Measurements from ENCODE around the gene TOGARAM1. TPM values are rescaled to one million over a fixed set of nuclear protein-coding genes. Genes with fewer than 3 reads are reported as not detected.

The TOGARAM1 gene
- total and polyA plus RNA-seq, 2 donors (not counting 3 experiments of a cell fraction or from before 2014, with no cell fraction given) = 4.2 to 13.8 TPM

DNA sequence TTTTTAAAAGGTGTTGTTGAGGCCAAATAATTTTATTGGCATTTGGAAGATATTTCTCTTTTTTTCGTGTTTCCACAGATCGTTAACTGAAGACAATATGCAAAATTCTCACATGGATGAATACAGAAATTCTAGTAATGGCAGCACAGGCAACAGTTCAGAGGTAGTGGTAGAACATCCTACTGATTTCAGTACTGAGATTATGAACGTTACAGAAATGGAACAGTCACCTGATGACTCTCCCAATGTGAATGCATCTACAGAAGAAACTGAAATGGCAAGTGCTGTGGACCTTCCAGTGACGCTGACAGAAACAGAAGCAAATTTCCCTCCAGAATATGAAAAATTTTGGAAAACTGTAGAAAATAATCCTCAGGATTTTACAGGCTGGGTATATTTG lies 133.2 kb downstream of the TOGARAM1 start:
- no peaks in the 10 kb centered on the region for H3K9me3 ChIP-seq (replicated peaks; ENCODE audit: control insufficient read depth, insufficient read depth, low read length)
- ChIA-PET CTCF (interaction anchor here (1.1 kb wide), 1 partner anchor 13 kb away, joined by 3 read pairs; no protein-coding TSS in a partner anchor), POLR2A (no interaction called here)
- H3K36me3 ChIP-seq (ENCODE audit: control insufficient read depth in 2 of 2, extremely low read depth in 1 of 2, insufficient read depth in 2 of 2, low read length in 2 of 2) = peaks cover 4 to 10% of the 10 kb centered on the region in 2 experiments
- no peak for FAIRE-seq
- H3K4me2 ChIP-seq (ENCODE audit: insufficient read depth, low read length) = no peak overlapping the region
- no peak overlapping the region for H3K27ac ChIP-seq (ENCODE audit: insufficient read depth, low read depth, low read length)
- no peak for DNase-seq (ENCODE audit: low read depth, low spot score)
- intact Hi-C loops (cut with micrococcal nuclease) = no loop called here
- TF ChIP-seq POLR2AphosphoS5 (IDR thresholded peaks at IDR 0.05; ENCODE audit: insufficient read depth, low read depth, low read length) = no peak
- TF ChIP-seq, protein P1, sequence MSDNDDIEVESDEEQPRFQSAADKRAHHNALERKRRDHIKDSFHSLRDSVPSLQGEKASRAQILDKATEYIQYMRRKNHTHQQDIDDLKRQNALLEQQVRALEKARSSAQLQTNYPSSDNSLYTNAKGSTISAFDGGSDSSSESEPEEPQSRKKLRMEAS (IDR thresholded peaks at IDR 0.05; ENCODE audit: insufficient read depth, insufficient read length) = no peak
- no peak for TF ChIP-seq FOS (IDR thresholded peaks at IDR 0.05; ENCODE audit: borderline replicate concordance, insufficient read depth, low read length)
- TF ChIP-seq MYC (IDR thresholded peaks at IDR 0.05; ENCODE audit: low read depth, low read length) = no peak
- no peak for TF ChIP-seq EZH2 (IDR thresholded peaks at IDR 0.05; ENCODE audit: borderline replicate concordance, low read depth, low read length, severe bottlenecking)
- TF ChIP-seq POLR2A (IDR thresholded peaks at IDR 0.05; ENCODE audit: low read depth, low read length) = no peak
- no peak for TF ChIP-seq JUN (IDR thresholded peaks at IDR 0.05; ENCODE audit: borderline replicate concordance, insufficient read depth, insufficient read length, low read depth)
- TF ChIP-seq, protein P2, sequence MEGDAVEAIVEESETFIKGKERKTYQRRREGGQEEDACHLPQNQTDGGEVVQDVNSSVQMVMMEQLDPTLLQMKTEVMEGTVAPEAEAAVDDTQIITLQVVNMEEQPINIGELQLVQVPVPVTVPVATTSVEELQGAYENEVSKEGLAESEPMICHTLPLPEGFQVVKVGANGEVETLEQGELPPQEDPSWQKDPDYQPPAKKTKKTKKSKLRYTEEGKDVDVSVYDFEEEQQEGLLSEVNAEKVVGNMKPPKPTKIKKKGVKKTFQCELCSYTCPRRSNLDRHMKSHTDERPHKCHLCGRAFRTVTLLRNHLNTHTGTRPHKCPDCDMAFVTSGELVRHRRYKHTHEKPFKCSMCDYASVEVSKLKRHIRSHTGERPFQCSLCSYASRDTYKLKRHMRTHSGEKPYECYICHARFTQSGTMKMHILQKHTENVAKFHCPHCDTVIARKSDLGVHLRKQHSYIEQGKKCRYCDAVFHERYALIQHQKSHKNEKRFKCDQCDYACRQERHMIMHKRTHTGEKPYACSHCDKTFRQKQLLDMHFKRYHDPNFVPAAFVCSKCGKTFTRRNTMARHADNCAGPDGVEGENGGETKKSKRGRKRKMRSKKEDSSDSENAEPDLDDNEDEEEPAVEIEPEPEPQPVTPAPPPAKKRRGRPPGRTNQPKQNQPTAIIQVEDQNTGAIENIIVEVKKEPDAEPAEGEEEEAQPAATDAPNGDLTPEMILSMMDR (IDR thresholded peaks at IDR 0.05; ENCODE audit: extremely low read depth in 1 of 2, insufficient read depth in 1 of 2, low read depth in 1 of 2, low read length in 2 of 2) = no peak
- TF ChIP-seq GATA2 (IDR thresholded peaks at IDR 0.05; ENCODE audit: insufficient read depth, insufficient read length, low read depth, low read length) = no peak
- no peaks in the 10 kb centered on the region for H4K20me1 ChIP-seq (replicated peaks; ENCODE audit: control insufficient read depth, extremely low read depth, insufficient read depth, low read length)
- no peaks in the 10 kb centered on the region for H3K9me1 ChIP-seq (replicated peaks; ENCODE audit: control insufficient read depth, extremely low read depth, insufficient read depth, low read length)
- no peak overlapping the region for H2AFZ ChIP-seq (ENCODE audit: low read depth, low read length)
- H3K27me3 ChIP-seq (ENCODE audit: control insufficient read depth in 2 of 2, insufficient read depth in 2 of 2, low read length in 2 of 2) = no peaks in the 10 kb centered on the region
- H3K9ac ChIP-seq (replicated peaks; ENCODE audit: extremely low read depth, insufficient read depth, low read length) = no peak overlapping the region
- dilution Hi-C loops (cut with MboI; ENCODE audit: extremely low pct_ligation_motif_present, low sequenced_read_pairs) = no loop called here
- peaks cover 57% of the 10 kb centered on the region for H3K79me2 ChIP-seq (ENCODE audit: control insufficient read depth, insufficient read depth, low read length)
- no TSS peak for BruUV-seq (replicated peaks)
- peaks cover 11% of the 10 kb centered on the region for H3K4me1 ChIP-seq (ENCODE audit: control insufficient read depth, extremely low read depth, insufficient read depth, low read length)
- no peak overlapping the region for H3K4me3 ChIP-seq (replicated peaks in 1 of 3; ENCODE audit: insufficient read depth in 1 of 3, low read depth in 1 of 3, low read length in 3 of 3)

Data from endothelial cell of umbilical vein (primary cell).